ENCODE measurements around the gene RAB23.

GRCh38 chr6:57246307-57246706 lies 24.2 kb upstream of the RAB23 start:
- TF ChIP-seq POLR2A (IDR thresholded peaks at IDR 0.05) (no peak), CTCF (IDR thresholded peaks at IDR 0.05) (no peak)

Data from Peyer's patch (tissue), 4 donors.